GM21737 (cell line): ENCODE measurements around the gene DLGAP3.
"Not testable (repeated sequence)": the region's sequence is repeated elsewhere in the genome, so short reads cannot be mapped to it uniquely, and the experiment has no call there.

Experiments
- ATAC-seq: cut with Tn5 transposase; IDR thresholded peaks from one replicate; pipeline ENCODE4 v1.9.1; 2021; ENCODE audit warnings: mild to moderate bottlenecking, moderate library complexity; ENCODE audit not compliant: unreplicated experiment

DLGAP3 gene

DNA sequence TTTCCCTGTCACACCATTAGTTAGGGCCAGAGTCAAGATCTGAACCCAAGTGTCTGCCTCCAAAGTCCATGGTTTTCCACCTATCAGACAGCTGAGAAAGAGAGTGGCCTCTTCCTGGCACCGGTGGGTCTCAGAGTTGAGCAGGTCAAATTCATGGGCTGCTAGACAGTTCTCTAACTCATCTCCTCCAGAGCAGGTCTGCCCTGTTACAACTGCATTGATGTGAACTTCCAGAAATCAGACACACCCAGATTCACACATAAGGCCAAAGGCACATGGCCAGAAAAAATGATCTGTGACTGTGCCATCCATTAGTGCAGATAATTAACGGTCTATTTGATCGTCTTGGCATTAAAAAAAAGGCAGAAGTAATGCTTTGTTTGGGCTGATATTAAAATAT is 87.4 kb downstream of the DLGAP3 start:
- ATAC-seq, result no peak

- ATAC-seq, result no peak
These were observed 89.0 kb downstream of the DLGAP3 start for GRCh38 chr1:34840426-34840825.

- ATAC-seq, result no peak
These were observed 89.7 kb downstream of the DLGAP3 start for GRCh38 chr1:34839526-34840305.

- no peak for ATAC-seq
These were observed 95.7 kb downstream of the DLGAP3 start for GRCh38 chr1:34833711-34834110.

DNA sequence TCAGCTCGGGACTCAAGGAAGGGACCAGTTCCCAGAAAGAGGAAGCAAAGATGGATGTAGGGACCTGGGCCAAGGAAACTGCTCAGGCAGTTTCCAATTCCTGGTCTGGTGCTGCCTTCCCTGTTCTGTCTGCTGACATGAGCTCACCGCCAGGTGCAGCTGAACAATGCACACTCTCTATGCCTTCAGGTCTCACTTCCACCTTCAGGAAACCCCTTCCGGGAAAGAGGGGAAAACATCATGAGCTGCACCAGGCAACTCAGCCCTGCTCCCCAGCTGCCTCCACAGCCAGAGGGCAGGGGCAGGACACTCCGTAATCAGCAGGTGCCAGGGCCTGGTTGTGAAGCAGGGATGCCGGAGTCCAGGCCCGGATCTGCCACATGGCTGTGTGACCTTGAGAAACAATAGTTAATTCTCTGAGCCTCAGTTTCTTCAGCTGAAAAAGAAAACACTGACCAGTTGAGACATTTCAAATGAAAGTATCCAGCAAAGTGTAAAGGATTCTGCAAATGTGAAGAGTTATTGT is 97.7 kb downstream of the DLGAP3 start:
- no peak for ATAC-seq

GRCh38 chr1:34829250-34829649 is 100.2 kb downstream of the DLGAP3 start:
- no peak for ATAC-seq

GRCh38 chr1:34828611-34829010 is 100.8 kb downstream of the DLGAP3 start:
- ATAC-seq, result no peak

DNA sequence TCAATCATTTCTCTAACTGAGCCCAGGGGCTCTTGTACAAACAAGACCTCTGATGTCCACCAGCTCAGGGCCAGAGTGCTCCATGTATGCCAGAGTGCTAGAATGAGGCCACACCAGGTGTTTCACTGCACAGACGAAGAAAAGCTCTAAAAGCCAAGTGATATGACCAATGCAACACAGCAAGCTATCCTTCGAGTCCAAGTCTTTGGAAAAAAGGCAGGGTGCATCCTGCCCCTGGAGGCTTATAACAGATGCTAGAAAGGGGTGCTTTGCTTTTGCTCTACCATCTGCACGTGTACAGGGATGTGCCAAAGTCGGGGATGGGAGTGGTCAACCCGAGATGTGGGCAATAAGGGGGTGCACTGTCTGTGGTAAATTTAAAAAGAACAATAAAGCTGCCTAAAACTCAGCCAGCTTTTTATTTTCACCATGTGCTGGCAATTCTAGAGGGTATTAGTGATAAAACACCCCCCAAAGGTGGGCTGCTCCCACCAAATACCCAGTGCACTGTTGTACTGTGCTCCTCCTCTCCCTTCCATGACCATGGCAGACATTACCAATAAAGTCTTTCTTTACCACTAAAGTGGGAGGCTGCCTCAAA is 102.0 kb downstream of the DLGAP3 start:
- ATAC-seq, result no peak

DNA sequence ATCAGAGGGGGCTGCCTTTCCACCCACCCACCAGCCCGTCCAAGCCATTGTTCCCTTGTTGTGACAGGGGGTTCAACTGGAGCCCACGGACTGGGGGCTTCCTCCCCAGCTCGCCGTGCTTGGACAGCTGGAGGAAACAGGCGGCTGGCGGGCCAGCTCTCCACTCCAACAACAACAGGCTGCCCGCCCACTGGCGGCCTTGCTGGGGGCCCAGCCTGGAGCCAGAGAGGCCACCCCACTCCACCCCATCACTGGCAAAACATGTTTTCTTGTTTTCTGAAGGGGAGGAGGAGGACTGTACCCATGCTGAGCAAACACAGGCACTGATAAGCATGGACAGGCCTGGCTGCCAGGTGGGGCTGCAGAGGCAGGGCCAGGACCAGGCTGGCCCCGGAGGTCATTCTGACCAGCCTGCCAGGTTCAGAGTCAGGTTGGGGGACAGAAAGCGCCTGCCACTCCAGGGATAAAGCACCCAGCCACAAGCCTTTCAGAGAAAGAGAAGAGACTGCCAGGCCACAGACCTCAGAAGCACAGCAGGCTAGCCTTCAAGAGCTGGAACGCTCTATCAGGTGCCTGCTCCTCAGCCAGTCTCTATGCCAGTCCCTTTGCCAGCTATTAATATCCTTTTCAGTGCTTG is 103.9 kb downstream of the DLGAP3 start:
- no peak for ATAC-seq

GRCh38 chr1:34824817-34825454 is 104.5 kb downstream of the DLGAP3 start:
- ATAC-seq, result no peak

- no peak for ATAC-seq
These were observed 107.2 kb downstream of the DLGAP3 start for GRCh38 chr1:34822202-34822601.

GRCh38 chr1:34818862-34819261 is 110.6 kb downstream of the DLGAP3 start:
- not testable (repeated sequence) for ATAC-seq

DNA sequence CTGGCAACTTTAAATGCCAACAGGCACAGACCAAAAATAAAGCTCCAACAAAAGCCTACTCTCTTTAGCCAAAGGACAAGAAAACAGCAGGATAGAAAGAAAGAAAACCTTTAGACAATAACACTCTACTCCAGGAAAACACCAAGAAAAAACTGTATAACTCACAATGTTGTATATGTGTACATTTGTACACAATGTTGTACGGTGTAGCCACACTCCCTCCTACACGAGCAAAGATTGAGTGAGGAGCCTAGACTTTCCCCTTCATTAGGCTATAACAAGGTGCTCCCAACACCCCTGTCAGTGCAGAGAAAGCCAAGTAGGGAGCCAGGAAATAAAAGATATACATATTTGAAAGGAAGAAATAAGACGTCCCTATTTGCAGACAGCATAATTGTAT is 112.7 kb downstream of the DLGAP3 start:
- no peak for ATAC-seq

- ATAC-seq, result no peak
These were observed 113.1 kb downstream of the DLGAP3 start for GRCh38 chr1:34816332-34816731.
